Nephron (organoid): ENCODE results near the gene COL6A3.
"Not testable (repeated sequence)": the region's sequence is repeated elsewhere in the genome, so short reads cannot be mapped to it uniquely, and the experiment has no call there.

Experiments
- H3K27ac Mint-ChIP-seq, 3 experiments: 2 replicates each; pipeline ENCODE4 v1.8.0; 2020; ENCODE audit warnings: mixed read lengths in 3 of 3, mild to moderate bottlenecking in 2 of 3, moderate library complexity in 1 of 3
- H3K27me3 Mint-ChIP-seq: 2 replicates; pipeline ENCODE4 v1.8.0; 2021; ENCODE audit warnings: low read depth, mild to moderate bottlenecking, moderate library complexity, mixed read lengths
- H3K36me3 Mint-ChIP-seq: 2 replicates; pipeline ENCODE4 v1.8.0; 2020; ENCODE audit warnings: low read depth, mixed read lengths
- H3K4me1 Mint-ChIP-seq: 2 replicates; pipeline ENCODE4 v1.8.0; 2020; ENCODE audit warnings: mixed read lengths
- H3K4me3 Mint-ChIP-seq, 3 experiments: 2 replicates each; pipeline ENCODE4 v1.8.0; 2020; ENCODE audit warnings: mild to moderate bottlenecking in 3 of 3, mixed read lengths in 3 of 3, moderate library complexity in 2 of 3
- H3K9me3 Mint-ChIP-seq: 2 replicates; pipeline ENCODE4 v1.8.0; 2020; ENCODE audit warnings: mixed read lengths
- CTCF ChIP-seq, 3 experiments: fragments of 200-600 bp; sonication (generic); IDR thresholded peaks; one replicate each; pipeline ENCODE4 v1.5.0; 2021; ENCODE audit warnings: antibody characterized with exemption in 3 of 3; ENCODE audit not compliant: unreplicated experiment in 3 of 3

The COL6A3 gene

GRCh38 chr2:237307474-237307873 is 106.5 kb downstream of the COL6A3 start:
- Mint-ChIP-seq H3K4me1 (peaks cover 44% of the 10 kb centered on the region), H3K27me3 (no peaks in the 10 kb centered on the region), H3K9me3 (peaks cover 21% of the 10 kb centered on the region), H3K27ac (peak overlapping the region; percentile 41 to 88 (median 78)), H3K4me3 (no peak overlapping the region), H3K36me3 (peaks cover 13% of the 10 kb centered on the region)
- TF ChIP-seq CTCF (IDR thresholded peaks at IDR 0.05; ENCODE audit: unreplicated experiment in 3 of 3): no peak

GRCh38 chr2:237306787-237307170 is 107.2 kb downstream of the COL6A3 start:
- peaks cover 44% of the 10 kb centered on the region for H3K4me1 Mint-ChIP-seq

GRCh38 chr2:237306083-237306786 is 107.7 kb downstream of the COL6A3 start:
- Mint-ChIP-seq H3K36me3 (peaks cover 14% of the 10 kb centered on the region), H3K4me3 (no peak overlapping the region), H3K27ac (peak overlapping the region; percentile 50 to 88 (median 78)), H3K4me1 (peaks cover 49% of the 10 kb centered on the region), H3K27me3 (no peaks in the 10 kb centered on the region), H3K9me3 (peaks cover 25% of the 10 kb centered on the region)
- no peak for TF ChIP-seq CTCF (IDR thresholded peaks at IDR 0.05; ENCODE audit: unreplicated experiment in 3 of 3)

More at GRCh38 chr2:237306787-237307170, 107.2 kb downstream of the COL6A3 start:
- no peak for TF ChIP-seq CTCF (IDR thresholded peaks at IDR 0.05; ENCODE audit: unreplicated experiment in 3 of 3)
- peaks cover 24% of the 10 kb centered on the region for H3K9me3 Mint-ChIP-seq
- H3K36me3 Mint-ChIP-seq: peaks cover 14% of the 10 kb centered on the region
- H3K4me3 Mint-ChIP-seq: no peak overlapping the region
- H3K27ac Mint-ChIP-seq: peak overlapping the region; percentile 19 to 88 (median 78)
- no peaks in the 10 kb centered on the region for H3K27me3 Mint-ChIP-seq

- H3K27me3 Mint-ChIP-seq: no peaks in the 10 kb centered on the region
- peaks cover 52% of the 10 kb centered on the region for H3K4me1 Mint-ChIP-seq
- TF ChIP-seq CTCF (IDR thresholded peaks at IDR 0.05; ENCODE audit: unreplicated experiment in 3 of 3): no peak
- no peak overlapping the region for H3K4me3 Mint-ChIP-seq
- peak overlapping the region in 1 of 3 experiments; percentile 50 for H3K27ac Mint-ChIP-seq
- peaks cover 28% of the 10 kb centered on the region for H3K9me3 Mint-ChIP-seq
- peaks cover 14% of the 10 kb centered on the region for H3K36me3 Mint-ChIP-seq
Observed at GRCh38 chr2:237305579-237305978, 108.4 kb downstream of the COL6A3 start.

GRCh38 chr2:237304763-237305514 is 109.0 kb downstream of the COL6A3 start:
- TF ChIP-seq CTCF (IDR thresholded peaks at IDR 0.05; ENCODE audit: unreplicated experiment in 3 of 3): no peak
- peaks cover 57% of the 10 kb centered on the region for H3K4me1 Mint-ChIP-seq
- peaks cover 29% of the 10 kb centered on the region for H3K9me3 Mint-ChIP-seq
- no peak overlapping the region for H3K4me3 Mint-ChIP-seq
- H3K27ac Mint-ChIP-seq: no peak overlapping the region
- H3K27me3 Mint-ChIP-seq: no peaks in the 10 kb centered on the region
- peaks cover 14% of the 10 kb centered on the region for H3K36me3 Mint-ChIP-seq

- not testable (repeated sequence) for H3K4me3 Mint-ChIP-seq, H3K27me3 Mint-ChIP-seq, H3K27ac Mint-ChIP-seq
- Mint-ChIP-seq H3K9me3 (peaks cover 27% of the 10 kb centered on the region), H3K36me3 (peaks cover 14% of the 10 kb centered on the region), H3K4me1 (peaks cover 49% of the 10 kb centered on the region)
Observed at GRCh38 chr2:237303244-237303643, 110.7 kb downstream of the COL6A3 start.
